IMR-90 (cell line): Measurements from ENCODE around the gene CACNA1F. TPM values are rescaled to one million over a fixed set of nuclear protein-coding genes. Genes with fewer than 3 reads are reported as not detected.

Experiments
- ATAC-seq: fragments of 200-7000 bp; cut with Tn5 transposase; 2 replicates; pipeline ENCODE4 v1.9.1; 2020; ENCODE audit warnings: low read depth, mild to moderate bottlenecking, moderate library complexity
- BruUV-seq: library from RNA; stranded (reverse); fragments of 400-500 nt; replicated peaks from 2 replicates; lab custom pipeline; 2021; lab: Mats Ljungman, UMichigan
- CTCF ChIA-PET: fragments of 300-600 bp; formaldehyde crosslinking; extraction: SDS; loops from one replicate; lab custom pipeline; 2021; ENCODE audit warnings: antibody characterized with exemption; lab: Yijun Ruan, JAX
- POLR2A ChIA-PET: fragments of 300-600 bp; sonication (Branson Sonifier 250); formaldehyde crosslinking; loops from one replicate; lab custom pipeline; 2022; ENCODE audit warnings: antibody characterized with exemption; ENCODE audit not compliant: unreplicated experiment; lab: Charles Lee
- DNase-seq: peaks from one replicate; pipeline ENCODE4 v3.0.0; 2013
- H2AFZ ChIP-seq: replicated peaks from 2 replicates; pipeline ENCODE3; 2013; ENCODE audit warnings: low read length, mild to moderate bottlenecking; ENCODE audit not compliant: poor library complexity
- H2AK5ac ChIP-seq: 2 replicates; pipeline ENCODE4 v1.6.1; 2013; ENCODE audit warnings: low read depth, low read length, inconsistent platforms
- H2AK9ac ChIP-seq: replicated peaks from 2 replicates; pipeline ENCODE3; 2013; ENCODE audit warnings: mild to moderate bottlenecking, low read depth, low read length, moderate library complexity; ENCODE audit not compliant: poor library complexity
- H2BK120ac ChIP-seq: 2 replicates; pipeline ENCODE4 v1.6.1; 2013; ENCODE audit warnings: low read depth, low read length, inconsistent platforms
- H2BK15ac ChIP-seq: 3 replicates; pipeline ENCODE4 v1.6.1; 2013; ENCODE audit warnings: low read depth, low read length, inconsistent platforms
- H2BK20ac ChIP-seq: 2 replicates; pipeline ENCODE4 v1.6.1; 2013; ENCODE audit warnings: low read depth, mild to moderate bottlenecking, inconsistent platforms, low read length, moderate library complexity
- H2BK5ac ChIP-seq: 2 replicates; pipeline ENCODE4 v1.6.1; 2013; ENCODE audit warnings: mild to moderate bottlenecking, low read depth, low read length, inconsistent platforms; ENCODE audit not compliant: poor library complexity, severe bottlenecking
- H3K14ac ChIP-seq: replicated peaks from 2 replicates; pipeline ENCODE4 v1.6.1; 2013; ENCODE audit warnings: low read depth, low read length, inconsistent platforms
- H3K18ac ChIP-seq: 2 replicates; pipeline ENCODE4 v1.6.1; 2013; ENCODE audit warnings: low read depth, low read length, control low read depth
- H3K23ac ChIP-seq: 2 replicates; pipeline ENCODE4 v1.6.1; 2013; ENCODE audit warnings: low read depth, low read length, inconsistent platforms
- H3K27ac ChIP-seq: 2 replicates; pipeline ENCODE4 v1.5.1; 2013; ENCODE audit warnings: mild to moderate bottlenecking, control low read depth, low read length; ENCODE audit not compliant: insufficient read depth
- H3K27me3 ChIP-seq: 2 replicates; pipeline ENCODE4 v1.6.1; 2013; ENCODE audit warnings: low read length; ENCODE audit not compliant: control insufficient read depth, insufficient read depth
- H3K36me3 ChIP-seq: 2 replicates; pipeline ENCODE4 v1.6.1; 2013; ENCODE audit warnings: low read length, mixed read lengths; ENCODE audit not compliant: control insufficient read depth, insufficient read depth
- H3K4ac ChIP-seq: 2 replicates; pipeline ENCODE4 v1.6.1; 2013; ENCODE audit warnings: low read depth, low read length, inconsistent platforms
- H3K4me1 ChIP-seq: 2 replicates; pipeline ENCODE4 v1.6.1; 2013; ENCODE audit warnings: low read length, mixed read lengths; ENCODE audit not compliant: control insufficient read depth, insufficient read depth
- H3K4me2 ChIP-seq: 2 replicates; pipeline ENCODE4 v1.6.1; 2013; ENCODE audit warnings: low read depth, mild to moderate bottlenecking, control low read depth, low read length, moderate library complexity
- H3K4me3 ChIP-seq: 2 replicates; pipeline ENCODE4 v1.5.1; 2013; ENCODE audit warnings: low read depth, mild to moderate bottlenecking, control low read depth, low read length, moderate library complexity; ENCODE audit not compliant: insufficient read depth
- H3K56ac ChIP-seq: 2 replicates; pipeline ENCODE4 v1.6.1; 2013; ENCODE audit warnings: low read length, inconsistent platforms; ENCODE audit not compliant: insufficient read depth; ENCODE audit errors: extremely low read depth
- H3K79me1 ChIP-seq, 2 experiments: 2 replicates each; pipeline ENCODE4 v1.6.1; 2013; ENCODE audit warnings: low read length in 2 of 2, inconsistent platforms in 1 of 2, low read depth in 1 of 2
- H3K9ac ChIP-seq: 2 replicates; pipeline ENCODE4 v1.6.1; 2013; ENCODE audit warnings: low read depth, low read length, control low read depth
- H3K9me1 ChIP-seq: 2 replicates; pipeline ENCODE4 v1.6.1; 2013; ENCODE audit warnings: low read length, inconsistent platforms; ENCODE audit not compliant: insufficient read depth
- H3K9me3 ChIP-seq: 2 replicates; pipeline ENCODE4 v1.6.1; 2013; ENCODE audit warnings: low read length; ENCODE audit not compliant: control insufficient read depth, insufficient read depth
- H4K20me1 ChIP-seq: 2 replicates; pipeline ENCODE4 v1.6.1; 2013; ENCODE audit warnings: low read length, inconsistent platforms; ENCODE audit not compliant: insufficient read depth
- H4K5ac ChIP-seq: 2 replicates; pipeline ENCODE4 v1.6.1; 2013; ENCODE audit warnings: mild to moderate bottlenecking, low read depth, low read length, control low read depth
- H4K8ac ChIP-seq, 2 experiments: 2 replicates each; pipeline ENCODE4 v1.6.1; 2013; ENCODE audit warnings: low read depth in 2 of 2, low read length in 2 of 2, control low read depth in 1 of 2, inconsistent platforms in 1 of 2
- H4K91ac ChIP-seq: 2 replicates; pipeline ENCODE4 v1.6.1; 2013; ENCODE audit warnings: low read depth, low read length, inconsistent platforms; ENCODE audit not compliant: insufficient read depth
- MAFK ChIP-seq: IDR thresholded peaks from 2 replicates; pipeline ENCODE4 v1.6.1; 2012; ENCODE audit warnings: low read depth, low read length, improper control_type of control experiment
- MAZ ChIP-seq: IDR thresholded peaks from 2 replicates; pipeline ENCODE4 v1.6.1; 2012; ENCODE audit warnings: low read depth, mild to moderate bottlenecking, low read length, improper control_type of control experiment, moderate library complexity, borderline replicate concordance
- RFX5 ChIP-seq: IDR thresholded peaks from 2 replicates; pipeline ENCODE4 v1.8.0; 2012; ENCODE audit warnings: low read depth, mild to moderate bottlenecking, low read length, moderate library complexity
- USF2 ChIP-seq: fragments of 150-350 bp; IDR thresholded peaks from 2 replicates; pipeline ENCODE4 v1.6.1; 2017; ENCODE audit warnings: mild to moderate bottlenecking, antibody characterized with exemption, low read length, low read depth
- WGBS, 2 experiments: methylation state at CpG; one replicate each; pipeline versions ENCODE4 v1.1.5 to v1.1.7; 2013; ENCODE audit warnings: missing lambda C conversion rate in 2 of 2; ENCODE audit not compliant: insufficient read length in 1 of 2; ENCODE audit errors: extremely low coverage in 2 of 2; 5-methylcytosine and 5-hydroxymethylcytosine counted together
- dilution Hi-C: fragments of 300-500 bp; cut with HindIII; formaldehyde crosslinking; loops from one replicate; pipeline ENCODE4 v1.14.3; 2018; ENCODE audit warnings: low sequenced_read_pairs; ENCODE audit not compliant: unreplicated experiment
- in situ Hi-C: fragments of 300-500 bp; cut with MboI; formaldehyde crosslinking; loops from 3 replicates; pipeline ENCODE4 v1.14.3; 2019; ENCODE audit warnings: low sequenced_read_pairs, inconsistent platforms, mixed read lengths
- intact Hi-C: fragments of 100-400 bp; cut with micrococcal nuclease; formaldehyde crosslinking; loops from 2 replicates; pipeline ENCODE4 v1.10.0; 2022
- polyA plus RNA-seq, 3 experiments: library from polyadenylated mRNA; depleted of rRNA; stranded (reverse); fragments of >200 nt; gene quantifications; 2 replicates each; pipeline ENCODE4 v1.2.3, GENCODE V29; 2012; ENCODE audit warnings: low replicate concordance in 1 of 3
- total RNA-seq: library from RNA; depleted of rRNA; stranded (reverse); fragments of >200 nt; gene quantifications from 2 replicates; pipeline ENCODE4 v1.2.3, GENCODE V29; 2012
- TF ChIP-seq, protein P1 (sequence below): fragments of 150-350 bp; IDR thresholded peaks from 2 replicates; pipeline ENCODE4 v1.6.1; 2016; ENCODE audit warnings: low read depth, mild to moderate bottlenecking, low read length, moderate library complexity, borderline replicate concordance

The CACNA1F gene
- total and polyA plus RNA-seq, 2 of the 4 experiments (the other 2 are of a cell fraction), result not detected

GRCh38 chrX:49177873-49178480 is 55.2 kb downstream of the CACNA1F start:
- Histone ChIP-seq H4K8ac (no peak overlapping the region), H2BK20ac (no peak overlapping the region), H3K27ac (no peak overlapping the region), H3K4me3 (no peak overlapping the region), H3K56ac (no peak overlapping the region), H3K9me3 (no peaks in the 10 kb centered on the region; the same call in 1 of the 2 replicates), H3K79me1 (peaks cover 12% of the 10 kb centered on the region in 2 experiments; a peak in 3 of 4 replicates), H2AK5ac (no peak overlapping the region), H3K4me1 (peaks cover 1% of the 10 kb centered on the region), H3K14ac (no peak overlapping the region), H3K23ac (no peak overlapping the region), H4K91ac (no peak overlapping the region), H2AFZ (peak overlapping the region; percentile 58), H3K4me2 (no peak overlapping the region), H3K9ac (no peak overlapping the region), H4K20me1 (no peaks in the 10 kb centered on the region; the same call in 1 of the 2 replicates), H3K9me1 (0 out of 2 replicates have a peak, but pooled peaks cover 5% of the 10 kb centered on the region), H2AK9ac (no peak overlapping the region), H2BK15ac (no peak overlapping the region), H4K5ac (no peak overlapping the region), H2BK120ac (no peak overlapping the region), H2BK5ac (no peak overlapping the region), H3K4ac (no peak overlapping the region), H3K18ac (no peak overlapping the region), H3K27me3 (no peaks in the 10 kb centered on the region), H3K36me3 (peaks cover 25% of the 10 kb centered on the region)
- ATAC-seq (no peak), DNase-seq (no peak)
- BruUV-seq, result no TSS peak
- WGBS, 2 experiments, result 73% methylated on average over 5 of the region's 23 CpGs; no CpG with 5 or more reads in 1 of the 2 experiments
- ChIA-PET CTCF (interaction anchor here (0.7 kb wide), 1 partner anchor 9 kb away, joined by 4 read pairs; no protein-coding TSS in a partner anchor), POLR2A (no interaction called here)
- intact Hi-C loops, result no loop called here
- no peak for TF ChIP-seq MAFK
- TF ChIP-seq RFX5, result no peak
- TF ChIP-seq MAZ, result no peak
- TF ChIP-seq, protein P1, sequence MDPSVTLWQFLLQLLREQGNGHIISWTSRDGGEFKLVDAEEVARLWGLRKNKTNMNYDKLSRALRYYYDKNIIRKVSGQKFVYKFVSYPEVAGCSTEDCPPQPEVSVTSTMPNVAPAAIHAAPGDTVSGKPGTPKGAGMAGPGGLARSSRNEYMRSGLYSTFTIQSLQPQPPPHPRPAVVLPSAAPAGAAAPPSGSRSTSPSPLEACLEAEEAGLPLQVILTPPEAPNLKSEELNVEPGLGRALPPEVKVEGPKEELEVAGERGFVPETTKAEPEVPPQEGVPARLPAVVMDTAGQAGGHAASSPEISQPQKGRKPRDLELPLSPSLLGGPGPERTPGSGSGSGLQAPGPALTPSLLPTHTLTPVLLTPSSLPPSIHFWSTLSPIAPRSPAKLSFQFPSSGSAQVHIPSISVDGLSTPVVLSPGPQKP, result no peak
- no peak for TF ChIP-seq USF2
- in situ Hi-C loops, result no loop called here
- dilution Hi-C loops, result no loop called here
